Caco-2 (cell line): Measurements from ENCODE around the gene TTC39A. TPM values are rescaled to one million over a fixed set of nuclear protein-coding genes. Genes with fewer than 3 reads are reported as not detected.

Experiments used
- BruUV-seq: library from RNA; stranded (reverse); fragments of 400-500 nt; replicated peaks from 2 replicates; lab custom pipeline; 2021; lab: Mats Ljungman, UMichigan
- CTCF ChIA-PET: fragments of 300-600 bp; sonication (Branson Sonifier 250); formaldehyde crosslinking; loops from one replicate; lab custom pipeline; 2022; ENCODE audit warnings: antibody characterized with exemption; lab: Charles Lee
- POLR2A ChIA-PET: fragments of 300-600 bp; sonication (Branson Sonifier 250); formaldehyde crosslinking; loops from one replicate; lab custom pipeline; 2022; ENCODE audit warnings: antibody characterized with exemption; lab: Charles Lee
- DNase-seq, 2 experiments: peaks; one replicate each; pipeline versions ENCODE4 v3.0.0 to v3.0.0-alpha.2; 2020 to 2022
- H3K27me3 ChIP-seq: replicated peaks from 2 replicates; pipeline ENCODE4 v1.6.0; 2011; ENCODE audit warnings: low read length; ENCODE audit not compliant: control insufficient read depth, insufficient read depth
- H3K36me3 ChIP-seq: 2 replicates; pipeline ENCODE4 v1.5.1; 2011; ENCODE audit warnings: low read length; ENCODE audit not compliant: control insufficient read depth, insufficient read depth
- H3K4me1 ChIP-seq: fragments of 250-450 bp; sonication (Bioruptor Pico); 2 replicates; pipeline ENCODE4 v1.5.1; 2020; ENCODE audit warnings: mild to moderate bottlenecking
- H3K4me3 ChIP-seq: 2 replicates; pipeline ENCODE4 v1.5.1; 2011; ENCODE audit warnings: low read depth, mild to moderate bottlenecking, control low read depth, low read length
- H3K9me3 ChIP-seq: fragments of 250-450 bp; sonication (Bioruptor Pico); 2 replicates; pipeline ENCODE4 v1.5.1; 2020; ENCODE audit warnings: mild to moderate bottlenecking, moderate library complexity
- H3K27ac Mint-ChIP-seq: one replicate; pipeline ENCODE4 v1.8.0; 2022; ENCODE audit warnings: mixed read lengths; ENCODE audit not compliant: unreplicated experiment
- H3K27me3 Mint-ChIP-seq: one replicate; pipeline ENCODE4 v1.8.0; 2022; ENCODE audit warnings: mixed read lengths; ENCODE audit not compliant: insufficient read depth, unreplicated experiment
- H3K36me3 Mint-ChIP-seq: one replicate; pipeline ENCODE4 v1.8.0; 2022; ENCODE audit warnings: mild to moderate bottlenecking, mixed read lengths; ENCODE audit not compliant: insufficient read depth, unreplicated experiment
- H3K4me1 Mint-ChIP-seq: one replicate; pipeline ENCODE4 v1.8.0; 2022; ENCODE audit warnings: low read depth, mixed read lengths; ENCODE audit not compliant: unreplicated experiment
- H3K4me3 Mint-ChIP-seq: one replicate; pipeline ENCODE4 v1.8.0; 2022; ENCODE audit warnings: mild to moderate bottlenecking, moderate library complexity, mixed read lengths; ENCODE audit not compliant: unreplicated experiment
- H3K9me3 Mint-ChIP-seq: one replicate; pipeline ENCODE4 v1.8.0; 2022; ENCODE audit warnings: mixed read lengths; ENCODE audit not compliant: unreplicated experiment
- intact Hi-C: fragments of 100-400 bp; cut with micrococcal nuclease; formaldehyde crosslinking; loops from one replicate; pipeline ENCODE4 v1.10.0; 2022; ENCODE audit not compliant: unreplicated experiment
- total RNA-seq: library from RNA; stranded (reverse); gene quantifications from 2 replicates; pipeline ENCODE4 v1.2.3, GENCODE V29; 2022
- TF ChIP-seq, protein P1 (sequence below), 2 experiments: fragments of 200-600 bp in 1 of 2; IDR thresholded peaks; 1 replicate in 1 of 2; 2 replicates in 1 of 2; pipeline versions ENCODE4 v1.5.1 to v1.8.0; 2011 to 2022; ENCODE audit warnings: antibody characterized with exemption in 1 of 2, control low read depth in 1 of 2, inconsistent platforms in 1 of 2, low read depth in 1 of 2, low read length in 1 of 2, mild to moderate bottlenecking in 1 of 2, moderate library complexity in 1 of 2; ENCODE audit not compliant: insufficient read depth in 1 of 2, severe bottlenecking in 1 of 2, unreplicated experiment in 1 of 2

Gene TTC39A
- total RNA-seq, 1 experiment from 2014 or later: 21.0 TPM

DNA sequence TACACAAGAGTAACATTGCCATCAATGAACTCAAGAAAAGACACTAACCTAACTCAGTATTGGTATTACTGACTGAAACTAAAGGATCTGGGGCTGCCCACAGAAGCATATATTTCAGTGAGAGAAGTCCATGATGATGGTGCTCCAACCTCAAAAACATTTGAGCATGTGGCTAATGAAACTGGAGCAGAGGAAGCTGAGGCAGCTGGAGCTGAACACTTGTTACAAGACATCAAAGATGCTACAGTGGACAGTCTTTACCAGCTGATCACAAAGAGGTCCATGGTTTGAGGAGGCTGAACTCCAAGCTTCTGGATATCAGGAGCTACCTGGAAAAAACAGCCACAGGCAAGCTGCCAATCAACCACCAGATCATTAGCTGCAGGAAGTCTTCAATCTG lies 42.2 kb upstream of the TTC39A start:
- intact Hi-C loops: no loop called here
- H3K9me3 ChIP-seq: no peaks in the 10 kb centered on the region
- CTCF ChIA-PET: no interaction called here
- H3K4me1 ChIP-seq: no peaks in the 10 kb centered on the region
- TF ChIP-seq, protein P1, sequence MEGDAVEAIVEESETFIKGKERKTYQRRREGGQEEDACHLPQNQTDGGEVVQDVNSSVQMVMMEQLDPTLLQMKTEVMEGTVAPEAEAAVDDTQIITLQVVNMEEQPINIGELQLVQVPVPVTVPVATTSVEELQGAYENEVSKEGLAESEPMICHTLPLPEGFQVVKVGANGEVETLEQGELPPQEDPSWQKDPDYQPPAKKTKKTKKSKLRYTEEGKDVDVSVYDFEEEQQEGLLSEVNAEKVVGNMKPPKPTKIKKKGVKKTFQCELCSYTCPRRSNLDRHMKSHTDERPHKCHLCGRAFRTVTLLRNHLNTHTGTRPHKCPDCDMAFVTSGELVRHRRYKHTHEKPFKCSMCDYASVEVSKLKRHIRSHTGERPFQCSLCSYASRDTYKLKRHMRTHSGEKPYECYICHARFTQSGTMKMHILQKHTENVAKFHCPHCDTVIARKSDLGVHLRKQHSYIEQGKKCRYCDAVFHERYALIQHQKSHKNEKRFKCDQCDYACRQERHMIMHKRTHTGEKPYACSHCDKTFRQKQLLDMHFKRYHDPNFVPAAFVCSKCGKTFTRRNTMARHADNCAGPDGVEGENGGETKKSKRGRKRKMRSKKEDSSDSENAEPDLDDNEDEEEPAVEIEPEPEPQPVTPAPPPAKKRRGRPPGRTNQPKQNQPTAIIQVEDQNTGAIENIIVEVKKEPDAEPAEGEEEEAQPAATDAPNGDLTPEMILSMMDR (IDR thresholded peaks at IDR 0.05; ENCODE audit: insufficient read depth in 1 of 2, low read depth in 1 of 2, low read length in 1 of 2, severe bottlenecking in 1 of 2, unreplicated experiment in 1 of 2): no peak
- no peak overlapping the region for H3K27ac Mint-ChIP-seq
- peaks cover 25% of the 10 kb centered on the region for H3K36me3 Mint-ChIP-seq
- H3K9me3 Mint-ChIP-seq: no peaks in the 10 kb centered on the region
- no peaks in the 10 kb centered on the region for H3K4me1 Mint-ChIP-seq
- no peak overlapping the region for H3K4me3 Mint-ChIP-seq
- H3K36me3 ChIP-seq: no peaks in the 10 kb centered on the region; the same call in 1 of the 2 replicates
- H3K27me3 ChIP-seq: no peaks in the 10 kb centered on the region
- no peak for DNase-seq
- H3K4me3 ChIP-seq: no peak overlapping the region
- H3K27me3 Mint-ChIP-seq: no peaks in the 10 kb centered on the region
- BruUV-seq: no TSS peak
- POLR2A ChIA-PET: no interaction called here

DNA sequence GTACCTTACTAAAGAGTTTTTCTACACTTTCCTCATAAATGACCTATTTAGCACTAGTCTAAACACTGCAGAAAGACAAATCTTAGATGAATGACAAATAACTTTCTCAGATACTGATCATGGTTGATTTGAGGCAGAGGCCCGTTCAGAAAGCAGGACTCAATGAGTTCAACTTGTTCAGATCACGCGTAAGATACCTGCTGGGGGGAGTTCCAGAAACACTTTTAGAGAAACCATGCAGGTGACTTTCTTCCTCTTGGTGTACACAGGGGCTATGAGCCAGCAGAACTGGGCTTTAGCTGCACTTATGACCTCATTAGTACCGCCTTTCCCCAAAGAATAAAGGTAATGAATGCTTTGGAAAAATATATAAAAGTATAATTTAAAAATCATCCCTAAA lies 38.8 kb upstream of the TTC39A start:
- no peaks in the 10 kb centered on the region for H3K4me1 Mint-ChIP-seq
- Histone ChIP-seq H3K27me3 (no peaks in the 10 kb centered on the region), H3K36me3 (no peaks in the 10 kb centered on the region; the same call in 1 of the 2 replicates), H3K4me1 (no peaks in the 10 kb centered on the region), H3K9me3 (no peaks in the 10 kb centered on the region), H3K4me3 (no peak overlapping the region)
- no peaks in the 10 kb centered on the region for H3K27me3 Mint-ChIP-seq
- H3K9me3 Mint-ChIP-seq: no peaks in the 10 kb centered on the region
- BruUV-seq: no TSS peak
- no peak for DNase-seq
- TF ChIP-seq, protein P1 (IDR thresholded peaks at IDR 0.05; ENCODE audit: insufficient read depth in 1 of 2, low read depth in 1 of 2, low read length in 1 of 2, severe bottlenecking in 1 of 2, unreplicated experiment in 1 of 2): no peak
- H3K27ac Mint-ChIP-seq: no peak overlapping the region
- H3K4me3 Mint-ChIP-seq: no peak overlapping the region
- intact Hi-C loops: no loop called here
- ChIA-PET POLR2A (no interaction called here), CTCF (no interaction called here)
- peaks cover 21% of the 10 kb centered on the region for H3K36me3 Mint-ChIP-seq

DNA sequence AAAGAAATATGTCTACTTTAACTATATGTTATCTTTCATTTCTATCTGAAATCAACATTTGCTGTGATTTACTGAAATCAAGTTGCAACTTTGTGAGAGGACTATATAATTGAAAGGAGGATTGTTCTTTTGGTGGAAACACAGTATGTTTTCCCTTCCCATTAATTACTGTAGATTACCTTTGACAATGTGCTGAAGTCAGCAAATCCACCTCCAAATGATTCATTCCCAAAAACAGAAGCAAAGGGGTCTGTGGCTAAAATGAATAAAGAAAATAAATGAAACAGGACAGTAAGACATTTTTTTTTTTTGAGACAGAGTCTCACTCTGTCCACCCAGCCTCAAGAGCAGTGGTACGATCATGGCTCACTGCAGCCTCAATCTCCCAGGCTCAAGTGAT lies 35.4 kb upstream of the TTC39A start:
- TF ChIP-seq, protein P1 (IDR thresholded peaks at IDR 0.05; ENCODE audit: insufficient read depth in 1 of 2, low read depth in 1 of 2, low read length in 1 of 2, severe bottlenecking in 1 of 2, unreplicated experiment in 1 of 2): no peak
- no peak for DNase-seq
- H3K36me3 Mint-ChIP-seq: peaks cover 8% of the 10 kb centered on the region
- Histone ChIP-seq H3K4me1 (no peaks in the 10 kb centered on the region), H3K4me3 (no peak overlapping the region), H3K36me3 (no peaks in the 10 kb centered on the region), H3K27me3 (no peaks in the 10 kb centered on the region), H3K9me3 (no peaks in the 10 kb centered on the region)
- no TSS peak for BruUV-seq
- H3K27me3 Mint-ChIP-seq: no peaks in the 10 kb centered on the region
- no peak overlapping the region for H3K27ac Mint-ChIP-seq
- ChIA-PET POLR2A (no interaction called here), CTCF (no interaction called here)
- intact Hi-C loops: no loop called here
- H3K9me3 Mint-ChIP-seq: no peaks in the 10 kb centered on the region
- no peaks in the 10 kb centered on the region for H3K4me1 Mint-ChIP-seq
- H3K4me3 Mint-ChIP-seq: no peak overlapping the region
